Endometrial microvascular endothelial cells (primary cell): ENCODE data around the gene KIF2C. TPM values are rescaled to one million over a fixed set of nuclear protein-coding genes. Genes with fewer than 3 reads are reported as not detected.
"Not testable (repeated sequence)": the region's sequence is repeated elsewhere in the genome, so short reads cannot be mapped to it uniquely, and the experiment has no call there.

Experiments
- in situ Hi-C: cut with HindIII; loops from 2 replicates; pipeline ENCODE4 v1.10.0; 2017; ENCODE audit warnings: low sequenced_read_pairs, low pct_unique_long_range_greater_than_20kb; ENCODE audit errors: inconsistent ontology term
- total RNA-seq: library from RNA; depleted of rRNA; stranded (reverse); fragments of >200 nt; gene quantifications from one replicate; pipeline ENCODE4 v1.2.3, GENCODE V29; 2015; ENCODE audit errors: inconsistent ontology term

The KIF2C gene
- total RNA-seq, 1 donor from 2014 or later = 37.8 TPM

DNA sequence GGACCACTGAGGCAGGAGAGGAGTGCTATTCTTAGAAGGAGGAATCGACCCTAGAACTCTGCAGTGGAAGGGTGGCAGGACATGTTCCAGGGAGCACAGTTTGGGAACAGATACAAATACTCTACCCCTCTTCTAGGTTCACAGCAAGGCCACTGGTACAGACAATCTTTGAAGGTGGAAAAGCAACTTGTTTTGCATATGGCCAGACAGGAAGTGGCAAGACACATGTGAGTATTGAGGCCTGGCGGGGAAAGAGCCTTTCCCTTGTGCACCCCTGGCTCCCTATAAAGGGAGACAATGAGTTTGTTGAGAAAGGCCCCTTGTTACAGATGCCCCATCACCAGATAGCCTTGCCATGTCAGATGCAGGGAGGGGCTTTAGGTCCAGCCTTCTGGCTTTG, 17.8 kb downstream of the KIF2C start:
- in situ Hi-C loops = no loop called here

DNA sequence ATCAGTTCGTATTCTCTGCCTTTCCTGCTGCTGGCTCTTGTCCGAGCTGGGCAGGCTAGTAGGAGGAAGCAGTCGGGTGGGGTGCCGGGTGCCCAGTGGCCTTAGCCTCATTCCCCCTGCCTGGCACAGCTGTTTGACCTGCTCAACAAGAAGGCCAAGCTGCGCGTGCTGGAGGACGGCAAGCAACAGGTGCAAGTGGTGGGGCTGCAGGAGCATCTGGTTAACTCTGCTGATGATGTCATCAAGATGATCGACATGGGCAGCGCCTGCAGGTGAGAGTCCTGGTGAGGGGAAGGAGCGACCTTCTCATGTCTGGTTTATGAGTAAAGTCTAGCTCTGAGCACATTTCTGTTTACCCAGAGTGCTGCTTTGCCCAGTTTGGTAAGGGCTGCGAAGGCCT, 19.4 kb downstream of the KIF2C start:
- in situ Hi-C loops = no loop called here

DNA sequence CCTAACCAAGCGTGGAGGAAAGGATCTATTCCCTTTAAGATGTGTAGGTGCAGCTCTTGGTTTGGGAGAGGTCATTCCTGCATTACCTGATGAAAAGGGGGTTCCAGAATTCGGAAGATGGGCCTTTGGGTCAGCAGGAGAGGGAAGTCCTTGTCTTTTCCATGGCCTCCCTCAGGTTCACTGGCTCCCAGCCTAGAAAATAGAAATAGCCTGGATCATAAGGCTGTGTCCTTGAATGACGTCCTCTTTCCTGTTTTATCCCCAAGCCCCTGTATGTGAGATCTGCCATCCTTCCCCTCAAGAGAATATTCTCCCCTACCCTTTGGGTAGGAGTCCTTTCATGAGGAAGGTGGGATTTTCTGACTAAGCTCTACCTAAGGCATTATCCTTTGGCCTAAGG, 21.2 kb downstream of the KIF2C start:
- in situ Hi-C loops = no loop called here

DNA sequence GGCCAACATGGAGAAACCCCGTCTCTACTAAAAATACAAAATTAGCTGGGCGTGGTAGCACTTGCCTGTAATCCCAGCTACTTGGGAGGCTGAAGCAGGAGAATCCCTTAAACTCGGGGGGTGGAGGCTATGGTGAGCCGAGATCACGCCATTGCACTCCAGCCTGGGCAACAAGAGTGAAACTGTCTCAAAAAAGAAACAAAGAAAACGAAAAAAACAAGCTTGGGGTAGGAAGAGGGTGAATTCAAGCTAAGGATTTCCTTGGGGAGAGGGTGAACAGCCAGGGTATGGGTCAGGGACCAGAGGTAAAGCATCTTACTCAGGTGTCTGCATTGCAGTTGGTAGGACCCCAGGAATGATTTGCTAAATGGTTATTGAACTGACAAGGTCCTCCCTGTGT, 26.8 kb downstream of the KIF2C start:
- in situ Hi-C loops = not testable (repeated sequence)

DNA sequence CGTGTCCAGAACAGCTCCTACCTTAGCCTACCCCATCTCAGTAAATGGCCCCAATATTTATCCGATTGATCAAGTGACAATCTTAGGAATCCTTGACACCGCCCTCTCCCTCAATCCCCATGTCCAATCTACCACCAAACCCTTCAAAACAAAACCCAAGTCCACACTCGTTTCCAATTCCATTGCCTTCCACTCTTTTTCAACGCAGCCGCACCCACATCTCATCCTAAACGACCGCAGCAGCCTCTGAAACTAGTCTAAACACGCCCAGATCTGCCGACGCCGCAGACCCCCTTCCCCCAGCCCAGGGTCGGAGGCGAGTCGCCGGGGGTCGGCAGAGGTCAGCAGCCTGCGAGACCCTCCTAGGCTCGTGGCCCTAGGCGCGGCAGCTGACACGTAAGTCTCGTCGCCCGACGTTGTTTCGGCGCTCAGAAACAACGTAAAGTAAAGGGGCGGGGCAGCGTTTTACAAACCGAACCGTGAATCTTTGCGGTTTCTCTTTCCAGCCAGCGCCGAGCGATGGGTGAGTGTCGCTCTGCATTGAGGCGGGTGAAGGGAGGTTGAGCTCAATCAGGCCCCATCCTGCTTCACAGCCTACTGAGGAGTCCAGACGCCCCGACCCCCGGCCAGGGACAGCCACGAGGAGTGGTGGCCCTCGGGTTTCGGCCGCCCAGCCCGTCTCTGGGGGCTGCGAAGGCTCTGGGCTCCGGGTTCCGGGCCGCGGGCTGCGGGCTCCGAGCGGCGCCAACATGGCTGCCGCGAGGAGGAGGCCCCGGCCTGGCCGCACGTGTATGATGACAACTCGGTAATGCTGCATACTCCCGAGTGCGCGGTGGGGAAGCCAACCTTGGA, 35.7 kb downstream of the KIF2C start, which contains the start of gene RPS8:
Gene RPS8 (plus strand): TSS at position 463 of the 852 bp plus-strand sequence. CDS start 57 bp downstream, at position 520.
- in situ Hi-C loops = no loop called here

DNA sequence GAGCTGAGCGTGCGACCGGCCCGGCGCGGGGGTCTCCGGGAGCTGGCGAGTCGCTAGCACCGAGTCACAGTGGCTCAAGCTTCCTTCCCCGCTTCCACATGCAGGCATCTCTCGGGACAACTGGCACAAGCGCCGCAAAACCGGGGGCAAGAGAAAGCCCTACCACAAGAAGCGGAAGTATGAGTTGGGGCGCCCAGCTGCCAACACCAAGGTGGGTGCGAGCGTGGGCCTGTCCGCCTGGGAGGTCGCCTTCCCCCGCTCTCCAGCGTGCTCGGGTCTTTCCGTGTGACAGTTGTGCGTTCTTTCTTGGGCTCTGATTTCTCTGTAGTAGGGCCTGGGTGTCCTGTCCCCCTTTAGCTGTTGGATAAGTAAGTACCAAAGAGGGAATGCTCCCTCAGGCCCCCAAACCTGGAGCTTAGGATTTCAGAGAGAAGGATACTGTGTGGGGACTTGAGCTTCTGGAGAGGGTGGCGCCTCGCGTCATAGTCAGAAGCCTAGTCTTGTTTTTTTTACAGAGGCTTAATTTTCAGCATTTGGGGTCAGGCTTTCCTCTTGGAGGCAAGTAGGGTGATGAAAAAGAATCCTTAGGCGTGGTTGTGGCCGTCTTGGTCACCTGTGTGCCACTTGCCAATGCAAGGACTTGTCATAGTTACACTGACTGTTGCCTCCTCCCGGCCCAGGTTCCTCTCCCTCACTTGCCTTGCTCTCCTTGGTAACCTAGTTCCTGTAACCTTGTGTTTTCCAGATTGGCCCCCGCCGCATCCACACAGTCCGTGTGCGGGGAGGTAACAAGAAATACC, 36.5 kb downstream of the KIF2C start:
- in situ Hi-C loops = no loop called here

DNA sequence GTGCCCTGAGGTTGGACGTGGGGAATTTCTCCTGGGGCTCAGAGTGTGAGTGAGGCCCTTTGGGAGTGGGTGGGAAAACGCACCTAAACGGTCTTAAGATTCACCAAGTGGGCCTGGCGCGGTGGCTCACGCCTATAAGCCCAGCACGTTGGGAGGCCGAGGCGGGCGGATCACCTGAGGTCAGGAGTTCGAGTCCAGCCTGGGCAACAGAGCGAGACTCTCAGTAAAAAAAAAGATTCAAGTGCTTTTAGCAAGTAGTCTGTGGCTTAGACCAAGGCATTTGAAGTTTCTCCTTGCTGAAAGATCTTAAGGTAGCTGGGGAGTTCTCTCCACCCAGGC, 37.1 kb downstream of the KIF2C start:
- in situ Hi-C loops = no loop called here

DNA sequence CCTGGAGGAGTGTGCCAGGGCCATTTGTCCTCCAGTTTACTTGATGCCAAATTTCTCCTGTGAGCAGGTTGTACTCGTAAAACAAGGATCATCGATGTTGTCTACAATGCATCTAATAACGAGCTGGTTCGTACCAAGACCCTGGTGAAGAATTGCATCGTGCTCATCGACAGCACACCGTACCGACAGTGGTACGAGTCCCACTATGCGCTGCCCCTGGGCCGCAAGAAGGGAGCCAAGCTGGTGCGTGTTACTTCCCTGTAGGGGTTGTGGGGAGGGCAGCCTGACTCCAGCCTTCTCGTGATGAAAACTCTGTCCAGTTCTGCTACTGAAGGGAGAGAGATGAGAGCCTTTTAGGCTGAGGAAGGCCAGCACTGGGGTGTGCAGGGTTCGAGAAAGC, 37.9 kb downstream of the KIF2C start:
- in situ Hi-C loops = no loop called here

DNA sequence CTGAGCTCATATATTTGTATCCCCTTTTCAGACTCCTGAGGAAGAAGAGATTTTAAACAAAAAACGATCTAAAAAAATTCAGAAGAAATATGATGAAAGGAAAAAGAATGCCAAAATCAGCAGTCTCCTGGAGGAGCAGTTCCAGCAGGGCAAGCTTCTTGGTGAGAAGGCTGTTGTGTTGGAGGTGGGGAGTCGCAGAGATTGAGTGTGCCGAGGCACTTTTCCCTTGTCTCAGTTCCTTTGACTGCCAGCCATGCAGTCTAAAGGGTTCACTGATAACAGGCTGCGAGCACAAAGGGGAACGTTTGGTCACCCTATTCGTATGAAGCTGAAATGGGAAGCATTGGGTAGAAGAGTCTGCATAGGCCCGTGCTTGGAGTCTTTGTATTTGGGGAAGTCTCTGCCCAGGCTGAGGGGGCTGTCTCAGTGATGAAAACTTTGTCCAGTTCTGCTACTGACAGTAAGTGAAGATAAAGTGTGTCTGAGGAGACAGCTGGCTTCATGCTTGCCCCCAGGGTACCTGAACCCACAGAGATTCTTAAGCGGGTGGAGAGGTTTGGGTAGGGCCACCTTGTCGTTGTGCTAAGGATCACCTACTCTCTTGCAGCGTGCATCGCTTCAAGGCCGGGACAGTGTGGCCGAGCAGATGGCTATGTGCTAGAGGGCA, 38.5 kb downstream of the KIF2C start:
- in situ Hi-C loops = no loop called here

DNA sequence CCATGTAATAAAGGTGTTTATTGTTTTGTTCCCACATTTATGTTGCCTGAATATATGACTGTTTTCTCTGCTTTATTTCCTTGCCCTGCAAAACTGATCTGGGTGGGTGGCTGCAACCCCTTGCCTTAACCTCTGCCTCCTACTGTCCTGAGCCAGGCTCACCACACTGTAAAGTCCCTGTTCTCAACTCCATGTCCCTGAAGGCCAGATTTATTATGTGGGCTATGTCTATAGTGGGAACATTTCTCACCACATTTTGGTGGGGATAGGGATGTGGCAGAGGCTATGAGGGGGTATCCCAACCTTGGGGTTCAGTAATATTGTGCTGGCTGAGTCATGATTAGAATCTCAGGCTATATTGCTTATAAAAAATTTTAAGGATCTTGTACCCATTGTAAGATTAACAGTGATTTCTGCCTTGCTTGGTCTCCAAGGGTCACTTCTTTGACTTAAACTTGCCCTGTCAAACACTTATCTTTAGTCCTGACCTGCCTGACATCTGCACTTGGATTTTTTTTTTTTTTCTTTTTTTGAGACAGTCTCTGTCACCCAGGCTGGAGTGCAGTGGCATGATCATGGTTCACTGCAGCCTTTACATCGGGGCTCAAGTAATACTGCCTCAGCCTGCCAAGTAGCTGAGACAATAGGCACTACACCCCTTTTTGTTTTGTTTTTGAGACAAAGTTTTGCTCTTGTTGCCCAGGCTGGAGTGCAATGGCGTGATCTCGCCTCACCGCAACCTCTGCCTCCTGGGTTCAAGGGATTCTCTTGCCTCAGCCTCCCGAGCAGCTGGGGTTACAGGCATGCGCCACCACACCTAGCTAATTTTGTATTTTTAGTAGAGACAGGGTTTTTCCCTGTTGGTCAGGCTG, 39.3 kb downstream of the KIF2C start:
- in situ Hi-C loops = no loop called here

DNA sequence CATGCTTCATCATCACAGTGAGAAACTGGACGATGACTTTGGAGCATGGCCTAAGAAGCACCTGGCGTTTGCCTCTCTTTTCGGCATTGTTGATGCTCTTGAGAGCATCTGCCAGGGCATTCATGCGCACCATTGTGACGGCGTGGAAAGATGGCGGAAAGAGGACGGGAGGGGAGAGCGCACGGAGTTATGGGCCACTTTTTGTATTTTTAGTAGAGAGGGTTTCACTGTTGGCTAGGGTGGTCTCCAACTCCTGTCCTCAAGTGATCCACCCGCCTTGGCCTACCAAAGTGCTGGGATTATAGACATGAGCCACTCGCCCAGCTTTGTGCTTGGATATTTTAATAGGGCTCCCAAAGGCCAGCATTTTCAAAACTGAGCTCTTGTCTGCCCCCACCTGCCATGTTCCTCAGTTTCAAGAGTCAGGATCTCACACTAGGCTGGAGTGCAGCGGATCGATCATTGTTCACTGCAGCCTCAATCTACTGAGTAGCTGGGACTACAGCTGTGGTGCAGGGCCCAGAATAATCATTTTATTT, 41.0 kb downstream of the KIF2C start:
- in situ Hi-C loops = no loop called here

DNA sequence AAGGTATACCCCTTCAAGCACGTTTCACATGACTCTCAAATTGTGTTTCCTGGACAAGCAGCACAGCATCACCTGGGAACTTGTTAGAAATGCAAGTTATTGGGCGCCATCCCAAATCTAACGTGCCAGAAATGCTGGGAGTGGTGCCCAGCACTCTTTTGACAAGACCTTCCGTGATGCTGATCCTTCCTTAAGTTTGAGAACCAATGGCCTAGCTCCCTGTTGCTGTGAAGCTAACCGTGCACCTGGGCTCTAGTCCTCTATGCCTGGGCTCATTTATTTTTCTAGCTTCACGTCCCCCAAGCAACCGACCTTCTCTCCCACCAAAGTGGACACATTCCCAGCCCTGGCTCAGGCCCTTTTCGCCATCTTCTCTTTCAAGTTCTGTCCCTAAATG, 44.1 kb downstream of the KIF2C start:
- in situ Hi-C loops = no loop called here

DNA sequence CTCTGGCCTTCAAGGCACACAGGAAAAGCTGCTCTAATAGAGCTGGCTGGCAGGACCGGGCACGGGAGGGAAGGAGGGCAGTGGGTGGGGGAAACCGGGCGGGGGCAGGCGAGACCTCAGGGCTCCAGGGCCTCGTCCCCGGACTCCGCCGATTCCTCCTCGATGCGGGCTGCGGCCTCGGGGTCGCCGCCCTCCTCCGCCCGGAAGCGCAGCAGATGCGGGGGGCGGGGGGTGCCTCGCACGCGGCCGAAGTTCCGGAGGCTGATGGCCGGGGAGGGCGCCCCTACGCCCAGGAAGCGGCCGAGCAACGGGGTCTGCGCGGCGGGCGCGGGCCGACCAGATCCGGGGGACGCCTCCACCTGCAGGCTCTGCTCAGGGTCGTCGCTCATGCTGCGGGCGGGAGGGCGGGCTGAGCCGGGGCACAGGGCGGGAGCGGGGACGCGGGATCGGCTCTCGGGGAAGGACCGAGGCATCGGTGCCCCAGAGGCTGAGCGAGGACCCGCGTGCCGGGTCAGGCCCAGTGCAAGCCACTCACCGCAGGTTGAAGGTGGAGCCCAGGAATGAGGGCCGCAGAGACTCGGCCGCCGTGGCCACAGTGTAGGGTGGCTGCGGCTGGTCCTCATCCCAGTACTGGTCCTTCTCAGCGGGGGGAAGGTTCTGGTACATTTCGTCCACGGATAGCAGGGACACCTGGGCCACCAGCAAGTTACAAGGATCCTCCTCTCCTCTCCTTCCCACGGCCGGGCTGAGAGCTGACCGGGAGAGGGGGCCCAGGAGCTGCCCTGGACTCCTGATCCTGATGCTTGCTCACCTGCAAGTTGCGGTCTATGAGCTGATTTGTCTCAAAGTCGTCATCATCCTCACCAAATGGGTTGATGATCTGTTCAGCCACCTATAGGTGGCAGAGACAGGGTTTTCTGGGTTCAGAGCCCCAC, 44.7 kb downstream of the KIF2C start:
- in situ Hi-C loops = no loop called here

DNA sequence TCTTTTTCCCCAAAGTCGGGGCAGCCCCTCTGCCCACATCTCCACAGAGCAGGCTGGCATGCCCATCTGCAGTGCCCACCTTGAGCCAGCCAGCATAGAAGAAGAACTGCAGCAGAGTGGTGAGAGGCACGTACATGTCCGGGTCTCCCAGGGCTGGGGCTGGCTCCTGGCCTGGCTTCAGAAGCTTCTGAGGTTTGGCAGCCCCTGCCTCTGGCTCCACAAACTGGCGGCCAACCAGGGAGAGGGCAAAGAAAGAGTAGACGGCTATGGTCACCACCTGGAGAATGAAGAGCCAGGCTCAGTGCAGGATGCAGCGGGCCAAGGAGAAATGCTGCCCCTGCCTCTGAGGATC, 45.4 kb downstream of the KIF2C start:
- in situ Hi-C loops = no loop called here

DNA sequence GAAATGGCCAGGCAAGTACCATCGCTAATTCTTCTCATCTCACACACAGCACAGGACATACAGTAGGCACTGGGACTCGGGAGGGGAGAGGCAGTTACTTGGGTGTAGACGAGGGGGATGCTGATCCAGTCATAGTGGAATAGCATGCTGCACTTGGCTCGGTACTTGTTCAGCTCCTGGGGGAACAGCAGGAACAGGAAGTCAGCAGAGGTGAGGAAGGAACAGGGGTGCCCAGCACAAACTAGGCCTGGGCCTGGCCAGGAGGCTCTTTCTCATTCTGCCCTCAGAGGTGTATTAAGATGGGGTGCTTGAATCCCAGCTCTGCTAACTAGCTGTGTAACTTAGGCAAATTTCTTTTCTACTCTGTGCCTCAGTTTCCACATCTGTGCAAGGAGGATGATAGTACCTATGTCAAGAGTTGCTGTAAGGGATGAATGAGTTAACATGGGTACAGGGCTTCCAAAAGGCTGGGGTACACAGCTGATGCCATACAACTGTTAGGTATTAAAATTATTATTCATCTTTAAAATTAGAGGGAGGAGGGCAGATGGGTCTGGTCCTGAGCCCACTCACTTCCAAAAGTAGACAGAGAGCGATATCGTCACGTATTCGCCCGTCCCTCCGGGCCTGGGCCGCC, 46.0 kb downstream of the KIF2C start:
- in situ Hi-C loops = no loop called here

DNA sequence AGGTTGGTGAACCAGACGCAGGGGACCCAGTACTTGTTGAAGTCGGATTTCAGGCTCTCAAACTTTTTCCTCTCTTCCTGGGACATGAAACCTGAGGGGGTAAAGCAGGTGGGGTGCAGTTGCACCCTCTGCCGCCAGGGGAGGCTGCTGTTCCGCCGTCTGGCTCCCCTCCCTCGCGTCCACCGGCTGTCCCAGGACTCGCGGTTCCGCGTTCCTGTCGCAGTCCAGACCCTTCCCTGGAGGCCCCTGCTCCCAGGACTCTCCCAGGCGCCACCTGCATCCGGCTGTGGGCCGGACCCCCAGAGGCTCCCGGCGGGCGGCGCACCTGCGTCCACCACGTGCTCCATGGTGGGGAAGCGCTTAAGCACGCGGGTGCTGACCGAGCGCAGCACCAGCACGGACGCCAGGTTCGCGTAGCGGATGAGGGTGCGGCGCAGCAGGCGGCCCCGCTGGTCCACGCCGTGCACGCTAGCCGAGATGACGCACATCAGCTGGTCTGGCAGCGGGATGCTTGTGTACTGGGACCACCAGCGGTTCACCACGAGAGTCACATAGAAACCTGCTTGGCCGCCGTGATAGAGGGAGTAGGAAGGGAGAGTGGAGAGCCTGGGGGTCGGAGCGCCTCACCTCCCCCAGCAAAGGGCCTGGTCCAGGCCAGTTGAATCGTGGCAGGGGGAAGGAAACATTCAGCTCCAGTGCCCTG, 46.7 kb downstream of the KIF2C start:
- in situ Hi-C loops = no loop called here
